Activated CD4-positive, alpha-beta T cell treated with anti-CD3 and anti-CD28 coated beads for 36 hours (primary cell): ENCODE measurements around the gene LIMS1. TPM values are rescaled to one million over a fixed set of nuclear protein-coding genes. Genes with fewer than 3 reads are reported as not detected.

Experiments
- total RNA-seq, 2 experiments: library from RNA; stranded (reverse); gene quantifications; one replicate each; pipeline ENCODE4 v1.2.3, GENCODE V29; 2021

Gene LIMS1
- total RNA-seq, 2 experiments from 2014 or later = 47.5 to 70.3 TPM

Other genes starting within 250 kb of the LIMS1 start
- gene SULT1C2, start 245.6 kb upstream of the LIMS1 start, total RNA-seq = not detected
- gene SULT1C4, start 156.5 kb upstream of the LIMS1 start, total RNA-seq = not detected
- 10 to 100 TPM; 47.8 to 51.3 TPM for gene GCC2, start 85.3 kb upstream of the LIMS1 start, total RNA-seq
- gene RANBP2, start 185.0 kb downstream of the LIMS1 start, total RNA-seq = 10 to 100 TPM; 68.1 to 77.1 TPM